Mesenchymal stem cell (in vitro differentiated cells and primary cell): ENCODE measurements around the gene YIF1B.

Experiments used
- DNase-seq: peaks from one replicate; pipeline ENCODE4 v3.0.0-alpha.2; 2013
- H2AFZ ChIP-seq: one replicate; pipeline ENCODE4 v1.6.1; 2013; ENCODE audit warnings: low read depth, mild to moderate bottlenecking, control low read depth, inconsistent platforms, low read length, moderate library complexity
- H2AK5ac ChIP-seq: 2 replicates; pipeline ENCODE4 v1.6.1; 2013; ENCODE audit warnings: low read length, moderate library complexity, mild to moderate bottlenecking, inconsistent platforms; ENCODE audit not compliant: severe bottlenecking
- H2BK120ac ChIP-seq: one replicate; pipeline ENCODE4 v1.6.1; 2013; ENCODE audit warnings: low read depth, mild to moderate bottlenecking, inconsistent platforms, low read length, moderate library complexity
- H2BK12ac ChIP-seq, 2 experiments: one replicate each; pipeline ENCODE4 v1.6.1; 2013; ENCODE audit warnings: inconsistent platforms in 2 of 2, low read length in 2 of 2, mild to moderate bottlenecking in 2 of 2, moderate library complexity in 2 of 2, control low read depth in 1 of 2
- H2BK15ac ChIP-seq: one replicate; pipeline ENCODE4 v1.6.1; 2013; ENCODE audit warnings: mild to moderate bottlenecking, low read depth, inconsistent platforms; ENCODE audit not compliant: poor library complexity, severe bottlenecking
- H2BK5ac ChIP-seq: 2 replicates; pipeline ENCODE4 v1.6.1; 2013; ENCODE audit warnings: low read depth, mild to moderate bottlenecking, low read length, control low read depth, inconsistent platforms; ENCODE audit not compliant: poor library complexity, severe bottlenecking
- H3K14ac ChIP-seq, 2 experiments: one replicate each; pipeline ENCODE4 v1.6.1; 2013; ENCODE audit warnings: inconsistent platforms in 2 of 2, low read length in 2 of 2, control low read depth in 1 of 2, mild to moderate bottlenecking in 1 of 2, moderate library complexity in 1 of 2
- H3K18ac ChIP-seq, 2 experiments: one replicate each; pipeline ENCODE4 v1.6.1; 2013; ENCODE audit warnings: inconsistent platforms in 2 of 2, low read length in 2 of 2, control low read depth in 1 of 2, low read depth in 1 of 2, mild to moderate bottlenecking in 1 of 2
- H3K23ac ChIP-seq, 2 experiments: one replicate each; pipeline ENCODE4 v1.6.1; 2013; ENCODE audit warnings: inconsistent platforms in 2 of 2, low read length in 2 of 2, mild to moderate bottlenecking in 2 of 2, moderate library complexity in 2 of 2, control low read depth in 1 of 2
- H3K27ac ChIP-seq: 2 replicates; pipeline ENCODE4 v1.5.1; 2013; ENCODE audit warnings: mild to moderate bottlenecking, moderate library complexity, low read length, control low read depth, inconsistent platforms; ENCODE audit not compliant: poor library complexity, severe bottlenecking
- H3K27me3 ChIP-seq, 2 experiments: 2 replicates each; pipeline versions ENCODE4 v1.6.1 to v1.7.0; 2013; ENCODE audit warnings: low read length in 2 of 2, mild to moderate bottlenecking in 2 of 2, moderate library complexity in 2 of 2, control low read depth in 1 of 2, inconsistent platforms in 1 of 2; ENCODE audit not compliant: control insufficient read depth in 1 of 2, insufficient read depth in 1 of 2
- H3K36me3 ChIP-seq, 2 experiments: 2 replicates each; pipeline versions ENCODE4 v1.6.1 to v1.7.0; 2013; ENCODE audit warnings: low read length in 2 of 2, control low read depth in 1 of 2, inconsistent platforms in 1 of 2, low read depth in 1 of 2, mild to moderate bottlenecking in 1 of 2; ENCODE audit not compliant: insufficient read depth in 2 of 2, control insufficient read depth in 1 of 2
- H3K4ac ChIP-seq, 2 experiments: one replicate each; pipeline ENCODE4 v1.6.1; 2013; ENCODE audit warnings: inconsistent platforms in 2 of 2, low read length in 2 of 2, mild to moderate bottlenecking in 2 of 2, moderate library complexity in 2 of 2, control low read depth in 1 of 2, low read depth in 1 of 2
- H3K4me1 ChIP-seq: 2 replicates; pipeline ENCODE4 v1.6.1; 2013; ENCODE audit warnings: low read depth, low read length, control low read depth; ENCODE audit not compliant: control insufficient read depth, insufficient read depth
- H3K4me2 ChIP-seq: 2 replicates; pipeline ENCODE4 v1.6.1; 2013; ENCODE audit warnings: low read length, mild to moderate bottlenecking, inconsistent platforms; ENCODE audit not compliant: poor library complexity, severe bottlenecking
- H3K4me3 ChIP-seq, 2 experiments: 2 replicates each; pipeline versions ENCODE4 v1.5.1 to v1.7.0; 2013; ENCODE audit warnings: low read length in 2 of 2, mild to moderate bottlenecking in 2 of 2, control low read depth in 1 of 2, low read depth in 1 of 2; ENCODE audit not compliant: insufficient read depth in 1 of 2
- H3K79me1 ChIP-seq: replicated peaks from 2 replicates; pipeline ENCODE4 v1.6.1; 2013; ENCODE audit warnings: mild to moderate bottlenecking, control low read depth, low read length, inconsistent platforms; ENCODE audit not compliant: poor library complexity, severe bottlenecking
- H3K9ac ChIP-seq: 2 replicates; pipeline ENCODE4 v1.7.0; 2013; ENCODE audit warnings: mild to moderate bottlenecking, low read length, moderate library complexity
- H3K9me3 ChIP-seq: 2 replicates; pipeline ENCODE4 v1.7.0; 2013; ENCODE audit warnings: mild to moderate bottlenecking, low read length; ENCODE audit not compliant: control insufficient read depth
- H4K8ac ChIP-seq: one replicate; pipeline ENCODE4 v1.6.1; 2013; ENCODE audit warnings: inconsistent platforms, mild to moderate bottlenecking, low read length, moderate library complexity
- H4K91ac ChIP-seq: one replicate; pipeline ENCODE4 v1.6.1; 2013; ENCODE audit warnings: mild to moderate bottlenecking, low read length, inconsistent platforms
- WGBS: methylation state at CpG from one replicate; pipeline ENCODE4 v1.1.7; 2013; ENCODE audit warnings: mixed read lengths; 5-methylcytosine and 5-hydroxymethylcytosine counted together

Gene YIF1B

DNA sequence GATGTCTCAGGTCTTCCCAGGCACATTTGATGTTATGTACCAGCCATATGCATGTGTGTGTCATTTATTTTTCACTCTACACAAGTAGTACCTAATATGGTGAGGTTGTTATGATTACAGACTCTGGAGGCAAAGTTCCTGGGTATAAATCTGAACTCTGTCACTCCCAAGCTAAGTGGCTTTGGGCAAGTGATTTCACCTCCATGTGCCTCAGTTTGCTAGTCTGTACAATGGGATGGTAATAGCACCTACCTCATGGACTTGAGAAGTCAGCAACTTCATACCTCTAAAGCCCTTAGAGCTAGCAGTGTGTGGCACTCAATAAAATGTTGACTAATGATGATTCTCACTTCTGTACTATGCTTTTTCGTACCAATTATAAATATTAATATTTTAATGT lies 16.0 kb upstream of the YIF1B start:
- no peaks in the 10 kb centered on the region for H3K4me1 ChIP-seq
- no peak overlapping the region for H3K4ac ChIP-seq
- no peak overlapping the region for H2BK15ac ChIP-seq
- H3K14ac ChIP-seq: no peak overlapping the region
- peaks cover 5 to 17% of the 10 kb centered on the region in 2 experiments for H3K36me3 ChIP-seq
- no peak overlapping the region for H4K91ac ChIP-seq
- no peak overlapping the region for H4K8ac ChIP-seq
- H3K9ac ChIP-seq: no peak overlapping the region
- H3K23ac ChIP-seq: no peak overlapping the region
- H3K27me3 ChIP-seq: no peaks in the 10 kb centered on the region
- no peaks in the 10 kb centered on the region for H3K9me3 ChIP-seq
- H2BK120ac ChIP-seq: no peak overlapping the region
- no CpG with 5 or more reads among the region's 1 CpG for WGBS
- H3K4me2 ChIP-seq: no peak overlapping the region
- no peak for DNase-seq
- H2AFZ ChIP-seq: no peak overlapping the region
- no peak overlapping the region for H2BK12ac ChIP-seq
- H3K79me1 ChIP-seq: no peaks in the 10 kb centered on the region
- no peak overlapping the region for H3K4me3 ChIP-seq
- H3K18ac ChIP-seq: no peak overlapping the region
- no peak overlapping the region for H3K27ac ChIP-seq
- no peak overlapping the region for H2AK5ac ChIP-seq
- no peak overlapping the region for H2BK5ac ChIP-seq

DNA sequence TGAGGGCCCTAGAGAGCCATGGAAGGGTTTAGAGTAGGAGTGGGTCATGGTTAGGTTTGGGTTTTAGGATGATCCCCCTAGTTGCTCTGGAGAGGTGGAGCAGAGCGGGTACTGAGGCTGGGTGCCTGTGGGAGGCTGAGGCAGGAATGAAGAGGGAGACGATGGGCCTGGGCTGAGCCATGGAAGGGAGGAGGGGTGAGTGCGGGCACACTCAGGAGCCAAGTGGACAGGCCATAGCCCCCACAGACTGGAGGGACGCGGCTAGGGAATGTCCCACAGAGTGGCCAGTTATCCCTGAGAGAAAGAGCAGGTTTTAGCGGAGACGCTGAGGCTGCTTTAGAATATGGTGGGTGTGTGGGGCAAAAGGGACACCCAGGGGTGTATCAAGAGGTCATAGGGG lies 13.9 kb upstream of the YIF1B start:
- Histone ChIP-seq H3K9me3 (no peaks in the 10 kb centered on the region), H2AFZ (no peak overlapping the region), H2AK5ac (no peak overlapping the region), H2BK12ac (no peak overlapping the region), H3K18ac (no peak overlapping the region), H3K4me3 (no peak overlapping the region), H2BK5ac (no peak overlapping the region), H3K27me3 (no peaks in the 10 kb centered on the region), H3K36me3 (peaks cover 5 to 28% of the 10 kb centered on the region in 2 experiments), H3K14ac (no peak overlapping the region), H3K4ac (no peak overlapping the region), H2BK120ac (no peak overlapping the region), H3K4me1 (no peaks in the 10 kb centered on the region), H4K8ac (no peak overlapping the region), H3K23ac (no peak overlapping the region), H3K79me1 (peaks cover 2% of the 10 kb centered on the region), H3K27ac (no peak overlapping the region), H3K9ac (no peak overlapping the region), H2BK15ac (no peak overlapping the region), H4K91ac (no peak overlapping the region), H3K4me2 (no peak overlapping the region)
- no peak for DNase-seq
- 90% methylated on average over 7 of the region's 7 CpGs for WGBS

DNA sequence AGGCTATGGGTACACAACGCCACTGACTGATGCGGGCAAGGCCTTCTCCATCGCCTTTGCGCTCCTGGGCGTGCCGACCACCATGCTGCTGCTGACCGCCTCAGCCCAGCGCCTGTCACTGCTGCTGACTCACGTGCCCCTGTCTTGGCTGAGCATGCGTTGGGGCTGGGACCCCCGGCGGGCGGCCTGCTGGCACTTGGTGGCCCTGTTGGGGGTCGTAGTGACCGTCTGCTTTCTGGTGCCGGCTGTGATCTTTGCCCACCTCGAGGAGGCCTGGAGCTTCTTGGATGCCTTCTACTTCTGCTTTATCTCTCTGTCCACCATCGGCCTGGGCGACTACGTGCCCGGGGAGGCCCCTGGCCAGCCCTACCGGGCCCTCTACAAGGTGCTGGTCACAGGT lies 10.8 kb upstream of the YIF1B start:
- no peak overlapping the region for H2BK5ac ChIP-seq
- no peak overlapping the region for H3K9ac ChIP-seq
- no peak overlapping the region for H3K27ac ChIP-seq
- no peak overlapping the region for H2BK12ac ChIP-seq
- no peak overlapping the region for H3K4ac ChIP-seq
- no peak for DNase-seq
- no peak overlapping the region for H3K4me2 ChIP-seq
- H3K4me3 ChIP-seq: no peak overlapping the region
- no peak overlapping the region for H3K23ac ChIP-seq
- H2AFZ ChIP-seq: no peak overlapping the region
- H2AK5ac ChIP-seq: no peak overlapping the region
- H4K8ac ChIP-seq: no peak overlapping the region
- H3K18ac ChIP-seq: no peak overlapping the region
- peaks cover 5 to 31% of the 10 kb centered on the region in 2 experiments for H3K36me3 ChIP-seq
- H3K14ac ChIP-seq: no peak overlapping the region
- no peaks in the 10 kb centered on the region for H3K27me3 ChIP-seq
- H2BK15ac ChIP-seq: no peak overlapping the region
- 95% methylated on average over 22 of the region's 22 CpGs for WGBS
- H3K4me1 ChIP-seq: no peaks in the 10 kb centered on the region
- H3K79me1 ChIP-seq: peaks cover 2% of the 10 kb centered on the region
- H4K91ac ChIP-seq: no peak overlapping the region
- no peaks in the 10 kb centered on the region for H3K9me3 ChIP-seq
- no peak overlapping the region for H2BK120ac ChIP-seq

GRCh38 chr19:38324431-38324830 lies 8.7 kb upstream of the YIF1B start:
- Histone ChIP-seq H2AK5ac (no peak overlapping the region), H2BK15ac (no peak overlapping the region), H3K23ac (no peak overlapping the region), H2BK12ac (no peak overlapping the region), H3K4me1 (peaks cover 11% of the 10 kb centered on the region), H2BK5ac (no peak overlapping the region), H3K4me3 (no peak overlapping the region), H3K27ac (no peak overlapping the region), H3K9ac (no peak overlapping the region), H3K9me3 (no peaks in the 10 kb centered on the region), H4K8ac (no peak overlapping the region), H2BK120ac (no peak overlapping the region), H3K14ac (no peak overlapping the region), H3K18ac (no peak overlapping the region), H4K91ac (no peak overlapping the region), H3K79me1 (peaks cover 5% of the 10 kb centered on the region), H3K4ac (no peak overlapping the region), H3K27me3 (peaks cover 0 to 2% of the 10 kb centered on the region in 2 experiments), H2AFZ (no peak overlapping the region), H3K4me2 (no peak overlapping the region), H3K36me3 (peaks cover 5 to 31% of the 10 kb centered on the region in 2 experiments)
- WGBS: 96% methylated on average over 2 of the region's 4 CpGs
- no peak for DNase-seq
